ENCODE results near the gene PARVB. TPM values are rescaled to one million over a fixed set of nuclear protein-coding genes. Genes with fewer than 3 reads are reported as not detected.

Gene PARVB
- total and polyA plus RNA-seq, 3 experiments from 2014 or later = 6.2 to 84.3 (median 82.1) TPM

DNA sequence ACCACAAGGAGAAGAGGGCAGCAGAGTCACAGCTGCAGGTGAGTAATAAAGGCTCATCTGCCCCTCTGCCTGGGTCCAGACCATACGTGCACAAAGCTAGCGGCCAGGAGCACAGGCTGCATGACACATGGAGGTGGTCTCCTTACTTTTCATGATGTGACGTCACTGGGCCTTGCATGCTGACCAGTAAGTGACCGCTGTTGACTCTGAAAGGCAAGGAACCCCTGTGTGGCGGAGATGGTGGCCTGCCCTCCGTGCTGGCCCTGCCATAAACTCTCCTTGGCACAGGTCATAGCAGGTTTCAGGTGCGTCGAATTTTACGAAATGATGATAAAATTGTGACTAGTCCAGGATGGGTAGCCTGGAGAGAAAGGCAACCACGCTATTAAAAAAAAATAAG is 149.1 kb downstream of the PARVB start:
- no peaks in the 10 kb centered on the region for H3K27me3 Mint-ChIP-seq
- no peak overlapping the region for H3K27ac ChIP-seq (ENCODE audit: low read depth, low read length)

DNA sequence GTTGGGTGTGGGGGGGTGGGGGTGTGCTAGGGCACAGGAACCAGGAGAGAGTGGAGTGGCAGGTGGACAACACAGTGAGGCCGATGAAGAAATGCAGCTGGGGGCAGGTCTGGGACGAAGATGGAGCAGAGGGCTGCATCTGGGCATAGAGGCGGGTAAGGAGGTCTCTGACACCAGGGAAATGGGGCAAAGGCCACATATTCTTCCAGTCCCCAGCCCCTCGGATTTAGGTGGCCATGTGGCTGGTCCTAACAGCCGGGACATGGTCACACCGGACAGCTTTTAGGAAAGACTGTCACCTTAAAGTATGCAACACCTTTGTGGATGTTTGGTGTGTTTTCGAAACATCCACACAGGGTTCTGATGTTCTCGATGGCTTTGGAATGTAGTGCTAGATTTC is 151.6 kb downstream of the PARVB start:
- POLR2A ChIA-PET = no interaction called here
- DNase-seq = no peak
- Mint-ChIP-seq H3K4me3 (no peak overlapping the region), H3K9me3 (no peaks in the 10 kb centered on the region), H3K4me1 (peaks cover 5 to 6% (median 6%) of the 10 kb centered on the region in 3 donors), H3K27me3 (no peaks in the 10 kb centered on the region), H3K36me3 (peaks cover 0 to under 1% (median 0%) of the 10 kb centered on the region in 3 donors), H3K27ac (no peak overlapping the region)
- CTCF ChIA-PET = no interaction called here
- Histone ChIP-seq H3K27me3 (ENCODE audit: insufficient read depth, low read length, poor library complexity, severe bottlenecking) (no peaks in the 10 kb centered on the region), H3K4me3 (ENCODE audit: low read length) (no peak overlapping the region), H3K9me3 (ENCODE audit: low read length) (no peaks in the 10 kb centered on the region), H3K27ac (ENCODE audit: low read depth, low read length) (no peak overlapping the region), H3K4me1 (ENCODE audit: insufficient read depth, low read length) (peaks cover 6% of the 10 kb centered on the region), H3K36me3 (ENCODE audit: insufficient read depth, low read length) (no peaks in the 10 kb centered on the region)

More for the DNA sequence above, 149.1 kb downstream of the PARVB start:
- Mint-ChIP-seq H3K4me3 (no peak overlapping the region), H3K9me3 (no peaks in the 10 kb centered on the region), H3K4me1 (no peaks in the 10 kb centered on the region), H3K36me3 (peaks cover 0 to 9% (median 0%) of the 10 kb centered on the region in 3 donors), H3K27ac (no peak overlapping the region)
- DNase-seq = no peak
- Histone ChIP-seq H3K36me3 (ENCODE audit: insufficient read depth, low read length) (no peaks in the 10 kb centered on the region), H3K9me3 (ENCODE audit: low read length) (no peaks in the 10 kb centered on the region), H3K4me1 (ENCODE audit: insufficient read depth, low read length) (no peaks in the 10 kb centered on the region), H3K4me3 (ENCODE audit: low read length) (no peak overlapping the region), H3K27me3 (ENCODE audit: insufficient read depth, low read length, poor library complexity, severe bottlenecking) (no peaks in the 10 kb centered on the region)
- ChIA-PET POLR2A (interaction anchor here (1.5 kb wide), 1 partner anchor 8 kb away, joined by 4 read pairs; the partner anchor contains the start of gene PARVG), CTCF (no interaction called here)

DNA sequence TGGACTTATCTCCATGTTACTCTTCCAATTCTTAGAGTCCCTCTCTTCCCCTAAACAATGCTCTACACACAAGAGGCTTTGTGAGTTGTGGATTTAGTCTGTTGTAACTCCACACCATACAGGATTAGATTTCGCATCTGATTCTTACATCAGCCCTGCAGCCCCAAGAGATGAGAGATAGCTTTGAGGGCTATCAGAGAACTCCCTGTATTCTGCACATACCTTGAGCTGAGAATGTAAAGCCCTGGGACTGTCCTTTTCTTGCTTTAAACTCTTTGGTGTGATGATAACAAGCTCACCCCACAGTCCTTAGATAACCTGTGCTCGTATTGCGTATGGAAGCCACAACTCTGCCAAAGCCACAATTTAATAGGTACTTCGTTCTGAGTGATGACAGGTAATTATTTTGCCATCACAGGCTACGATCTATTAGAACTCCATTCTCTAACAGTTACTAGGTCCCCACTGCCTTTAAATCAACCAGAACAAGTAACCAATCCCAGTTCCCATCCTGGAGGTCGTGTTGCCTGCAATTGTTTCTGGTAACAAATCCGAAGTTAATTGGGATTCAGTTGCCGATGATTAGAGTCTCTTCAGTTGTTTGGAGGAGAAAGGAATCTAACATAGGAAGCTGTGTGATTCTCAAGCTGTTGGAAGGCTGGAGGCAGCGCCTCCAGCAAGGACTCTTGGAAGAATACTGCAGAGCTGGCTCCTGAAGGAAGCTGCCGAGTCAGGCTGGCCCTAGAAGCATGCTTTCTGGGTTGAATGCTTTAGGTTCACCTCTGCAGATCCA is 155.3 kb downstream of the PARVB start:
- ChIA-PET CTCF (no interaction called here), POLR2A (no interaction called here)
- peak overlapping the region in 3 of 8 donors; percentile 10 to 57 (median 29) for H3K27ac Mint-ChIP-seq
- Histone ChIP-seq H3K4me1 (ENCODE audit: insufficient read depth, low read length) (peaks cover 24% of the 10 kb centered on the region), H3K36me3 (ENCODE audit: insufficient read depth, low read length) (peaks cover 6% of the 10 kb centered on the region), H3K27me3 (ENCODE audit: insufficient read depth, low read length, poor library complexity, severe bottlenecking) (no peaks in the 10 kb centered on the region), H3K27ac (ENCODE audit: low read depth, low read length) (no peak overlapping the region), H3K9me3 (ENCODE audit: low read length) (no peaks in the 10 kb centered on the region), H3K4me3 (ENCODE audit: low read length) (no peak overlapping the region)
- peaks cover 0 to 21% (median 0%) of the 10 kb centered on the region in 3 donors for H3K36me3 Mint-ChIP-seq
- peaks cover 18 to 30% (median 18%) of the 10 kb centered on the region in 3 donors for H3K4me1 Mint-ChIP-seq
- no peaks in the 10 kb centered on the region for H3K9me3 Mint-ChIP-seq
- H3K27me3 Mint-ChIP-seq = no peaks in the 10 kb centered on the region
- peak overlapping the region in 1 of 7 donors; percentile 68 for H3K4me3 Mint-ChIP-seq
- no peak for DNase-seq

DNA sequence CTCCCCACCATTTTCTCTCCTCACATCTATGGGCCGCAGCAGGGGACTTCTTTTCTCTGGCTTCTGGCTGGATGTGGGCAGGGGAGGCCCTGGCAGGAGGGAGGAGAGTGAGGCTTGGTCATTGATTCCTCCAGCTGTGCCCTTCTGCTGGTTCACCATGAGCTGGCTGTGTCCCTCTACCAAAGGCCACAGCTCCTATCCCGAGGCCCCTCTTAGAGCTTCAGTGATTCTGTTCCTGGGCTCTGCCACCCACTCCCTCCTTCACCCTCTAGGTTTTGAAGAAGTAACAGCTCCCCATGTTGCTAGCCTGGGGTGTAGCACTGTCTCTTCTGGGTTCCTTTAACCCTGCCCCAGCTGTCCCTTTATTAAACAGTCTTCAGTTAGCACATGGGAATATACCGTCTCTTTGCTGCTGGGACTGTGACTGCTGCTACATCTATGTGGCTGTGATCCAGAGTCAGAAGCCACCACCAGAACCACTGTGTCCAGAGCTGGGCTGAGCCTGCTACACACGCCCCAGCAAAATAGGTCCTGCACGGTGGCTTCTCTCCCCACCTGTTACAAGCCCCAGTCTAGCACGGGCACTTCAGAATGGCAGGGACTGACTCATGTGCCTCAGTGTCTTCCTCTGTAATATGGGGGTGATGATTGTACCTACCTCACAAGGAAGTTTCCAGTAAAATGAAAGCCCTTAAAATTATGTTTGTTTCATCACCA is 156.0 kb downstream of the PARVB start:
- Histone ChIP-seq H3K9me3 (ENCODE audit: low read length) (no peaks in the 10 kb centered on the region), H3K27me3 (ENCODE audit: insufficient read depth, low read length, poor library complexity, severe bottlenecking) (no peaks in the 10 kb centered on the region), H3K4me3 (ENCODE audit: low read length) (no peak overlapping the region), H3K36me3 (ENCODE audit: insufficient read depth, low read length) (peaks cover 11% of the 10 kb centered on the region), H3K4me1 (ENCODE audit: insufficient read depth, low read length) (peaks cover 24% of the 10 kb centered on the region), H3K27ac (ENCODE audit: low read depth, low read length) (no peak overlapping the region)
- ChIA-PET POLR2A (no interaction called here), CTCF (interaction anchor here (0.8 kb wide), 1 partner anchor 16 kb away, joined by 3 read pairs; no protein-coding TSS in a partner anchor)
- peak overlapping the region; percentile 84 to 96 (median 90) for H3K4me3 Mint-ChIP-seq
- DNase-seq = no peak
- H3K36me3 Mint-ChIP-seq = peaks cover 0 to 28% (median 2%) of the 10 kb centered on the region in 3 donors
- H3K27me3 Mint-ChIP-seq = no peaks in the 10 kb centered on the region
- H3K4me1 Mint-ChIP-seq = peaks cover 21 to 38% (median 24%) of the 10 kb centered on the region in 3 donors
- H3K27ac Mint-ChIP-seq = peak overlapping the region; percentile 94 to 99 (median 98)
- H3K9me3 Mint-ChIP-seq = no peaks in the 10 kb centered on the region

DNA sequence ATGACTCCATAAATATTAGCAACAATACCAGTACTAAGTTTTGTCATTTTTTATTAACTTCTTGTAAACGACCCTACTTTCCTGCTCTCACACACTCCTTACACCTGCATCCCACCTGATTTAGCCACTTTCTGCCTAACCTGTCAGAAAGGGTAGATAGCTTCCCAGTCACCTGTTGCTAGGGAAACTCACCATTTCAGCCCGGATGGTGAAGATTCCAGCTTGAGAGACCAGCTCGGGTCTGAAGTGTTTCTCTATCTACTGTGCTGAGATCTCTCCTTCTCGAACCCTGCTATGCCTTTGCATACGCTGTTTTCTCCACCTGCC is 156.6 kb downstream of the PARVB start, which contains the start of gene PARVG:
Gene PARVG (plus strand): TSS at position 220 of the 327 bp plus-strand sequence. CDS start 2,405 bp downstream, outside the sequence.
- H3K9me3 ChIP-seq (ENCODE audit: low read length) = no peaks in the 10 kb centered on the region
- Mint-ChIP-seq H3K27ac (peak within 1 kb of the TSS; percentile 94 to 99 (median 98)), H3K27me3 (no peaks in the 10 kb centered on the region), H3K4me1 (peaks cover 21 to 43% (median 24%) of the 10 kb centered on the region in 3 donors), H3K4me3 (peak within 1 kb of the TSS; percentile 84 to 96 (median 90)), H3K36me3 (peaks cover 0 to 33% (median 2%) of the 10 kb centered on the region in 3 donors), H3K9me3 (no peaks in the 10 kb centered on the region)
- POLR2A ChIA-PET = interaction anchor here (0.6 to 1.5 kb wide), 6 partner anchors 8 to 487 kb away, joined by 3 to 6 read pairs (median 4); no protein-coding TSS in a partner anchor
- H3K4me1 ChIP-seq (ENCODE audit: insufficient read depth, low read length) = peaks cover 24% of the 10 kb centered on the region
- peak in 4 of 5 donors; percentile 37 to 70 (median 66) for DNase-seq
- no peaks in the 10 kb centered on the region for H3K27me3 ChIP-seq (ENCODE audit: insufficient read depth, low read length, poor library complexity, severe bottlenecking)
- CTCF ChIA-PET = interaction anchor here (0.7 to 0.9 kb wide), 3 partner anchors 9 to 187 kb away, joined by 3 to 4 read pairs (median 3); no protein-coding TSS in a partner anchor
- H3K4me3 ChIP-seq (ENCODE audit: low read length) = peak within 1 kb of the TSS; percentile 61
- H3K36me3 ChIP-seq (ENCODE audit: insufficient read depth, low read length) = peaks cover 11% of the 10 kb centered on the region
- H3K27ac ChIP-seq (ENCODE audit: low read depth, low read length) = peak within 1 kb of the TSS; percentile 73

DNA sequence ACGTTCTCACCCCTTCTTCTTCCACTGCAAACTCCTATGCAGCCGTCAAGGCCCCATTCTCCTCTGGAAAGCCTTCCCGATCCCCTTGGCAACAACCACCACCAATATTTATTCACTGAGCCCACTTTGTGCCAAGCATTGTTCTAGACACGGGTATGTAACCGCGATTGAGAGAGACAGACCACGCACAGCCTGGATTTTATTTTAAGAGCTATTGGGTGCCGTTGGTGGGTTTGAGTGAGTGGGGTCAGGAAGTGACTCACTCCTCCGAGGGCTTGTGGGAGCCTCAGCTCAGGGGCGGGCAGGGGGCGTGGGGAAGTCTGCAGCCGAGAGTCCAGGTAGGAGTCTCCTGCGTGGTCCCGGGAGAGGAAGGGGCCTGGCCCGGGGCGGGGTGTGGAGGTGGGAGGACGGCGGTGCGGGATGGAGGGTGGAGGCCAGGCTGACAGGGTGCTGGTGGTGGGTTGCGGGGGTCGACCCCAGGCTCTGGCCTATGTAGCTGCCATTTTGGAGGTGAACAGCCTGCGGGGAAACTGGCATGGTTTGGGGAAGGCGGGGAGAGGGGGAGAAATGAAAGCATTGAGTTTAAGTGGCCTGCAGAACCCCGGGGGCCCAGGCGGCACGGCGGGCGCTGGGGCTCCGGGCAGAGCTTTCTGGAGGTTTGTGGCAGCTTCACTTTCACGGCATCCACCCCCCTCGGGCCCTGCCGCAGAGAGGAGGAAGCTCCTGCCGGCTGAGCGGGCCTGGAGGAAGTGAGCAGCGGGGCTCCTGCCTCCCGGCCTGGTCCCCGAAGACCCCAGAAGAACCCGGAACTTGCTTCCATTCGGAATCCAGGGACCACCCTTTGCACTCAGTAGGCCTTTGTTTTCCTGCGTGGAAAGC is 157.2 kb downstream of the PARVB start:
- Histone ChIP-seq H3K27me3 (ENCODE audit: insufficient read depth, low read length, poor library complexity, severe bottlenecking) (no peaks in the 10 kb centered on the region), H3K4me1 (ENCODE audit: insufficient read depth, low read length) (peaks cover 24% of the 10 kb centered on the region), H3K9me3 (ENCODE audit: low read length) (no peaks in the 10 kb centered on the region), H3K36me3 (ENCODE audit: insufficient read depth, low read length) (peaks cover 14% of the 10 kb centered on the region), H3K27ac (ENCODE audit: low read depth, low read length) (peak overlapping the region; percentile 73), H3K4me3 (ENCODE audit: low read length) (peak overlapping the region; percentile 61)
- POLR2A ChIA-PET = interaction anchor here (0.6 to 1.5 kb wide), 7 partner anchors 8 to 486 kb away, joined by 3 to 6 read pairs (median 4); no protein-coding TSS in a partner anchor
- peak; percentile 59 to 85 (median 65) for DNase-seq
- Mint-ChIP-seq H3K4me3 (peak overlapping the region; percentile 84 to 96 (median 90)), H3K9me3 (no peaks in the 10 kb centered on the region), H3K4me1 (peaks cover 21 to 43% (median 24%) of the 10 kb centered on the region in 3 donors), H3K27ac (peak overlapping the region; percentile 94 to 99 (median 98)), H3K36me3 (peaks cover 0 to 37% (median 2%) of the 10 kb centered on the region in 3 donors), H3K27me3 (no peaks in the 10 kb centered on the region)
- CTCF ChIA-PET = interaction anchor here (0.7 to 1.6 kb wide), 6 partner anchors 9 to 385 kb away, joined by 3 to 5 read pairs (median 4); no protein-coding TSS in a partner anchor

DNA sequence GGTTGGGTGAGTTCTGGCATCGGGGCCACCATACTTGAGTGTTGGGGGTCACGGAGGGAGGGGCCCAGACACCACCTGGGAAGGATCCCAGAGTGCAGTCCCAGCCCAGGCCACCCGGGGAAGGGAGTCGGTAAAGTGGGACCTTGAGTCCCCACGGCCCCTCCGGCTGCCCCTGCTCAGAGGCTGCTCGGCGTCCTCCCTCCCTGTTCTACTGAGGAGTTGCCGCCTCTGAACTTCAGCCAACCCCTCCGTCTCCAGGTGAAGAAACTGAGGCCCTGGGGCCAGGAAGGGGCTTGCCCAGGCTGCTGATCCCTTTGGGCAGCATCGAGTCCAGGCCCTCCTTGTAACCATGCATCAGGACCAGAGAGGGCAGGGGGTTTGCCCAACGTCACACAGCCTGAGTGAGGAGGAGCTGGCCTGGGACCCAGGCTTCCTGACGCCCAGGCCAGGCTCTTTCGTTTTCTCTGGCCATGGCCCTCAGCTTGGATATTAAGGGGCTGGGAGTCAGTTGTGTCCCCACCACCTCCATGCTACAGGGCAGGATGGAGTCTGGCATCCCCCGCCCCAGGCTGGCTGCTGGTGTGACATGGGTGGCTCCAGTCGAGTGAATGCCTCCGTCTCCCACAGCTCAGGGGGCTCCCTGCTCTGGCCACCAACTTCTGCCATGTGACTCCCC is 157.9 kb downstream of the PARVB start:
- Histone ChIP-seq H3K36me3 (ENCODE audit: insufficient read depth, low read length) (peaks cover 17% of the 10 kb centered on the region), H3K9me3 (ENCODE audit: low read length) (no peaks in the 10 kb centered on the region), H3K4me1 (ENCODE audit: insufficient read depth, low read length) (peaks cover 24% of the 10 kb centered on the region), H3K27me3 (ENCODE audit: insufficient read depth, low read length, poor library complexity, severe bottlenecking) (no peaks in the 10 kb centered on the region), H3K27ac (ENCODE audit: low read depth, low read length) (peak overlapping the region; percentile 73), H3K4me3 (ENCODE audit: low read length) (peak overlapping the region; percentile 61)
- peak in 3 of 5 donors; percentile 8 to 55 (median 18) for DNase-seq
- ChIA-PET CTCF (interaction anchor here (1.1 to 1.6 kb wide), 2 partner anchors 100 to 189 kb away, joined by 4 to 5 read pairs; no protein-coding TSS in a partner anchor), POLR2A (interaction anchor here (1.1 to 1.5 kb wide), 4 partner anchors 8 to 482 kb away, joined by 3 to 5 read pairs (median 4); no protein-coding TSS in a partner anchor)
- Mint-ChIP-seq H3K9me3 (no peaks in the 10 kb centered on the region), H3K4me1 (peaks cover 21 to 43% (median 24%) of the 10 kb centered on the region in 3 donors), H3K36me3 (peaks cover 0 to 40% (median 2%) of the 10 kb centered on the region in 3 donors), H3K4me3 (peak overlapping the region; percentile 84 to 96 (median 90)), H3K27me3 (no peaks in the 10 kb centered on the region), H3K27ac (peak overlapping the region; percentile 94 to 99 (median 98))
